Lower leg skin (tissue), 3 donors: ENCODE results near the gene VDR.

Experiments used
- CTCF ChIP-seq, 3 donors: fragments of 450-650 bp; IDR thresholded peaks; one replicate each; pipeline ENCODE4 v1.5.1; 2016; ENCODE audit warnings: antibody characterized with exemption in 3 of 3, mild to moderate bottlenecking in 3 of 3, moderate library complexity in 2 of 3
- POLR2A ChIP-seq, 2 donors: fragments of 450-650 bp; IDR thresholded peaks; one replicate each; pipeline ENCODE4 v1.6.1; 2016 to 2017; ENCODE audit warnings: antibody characterized with exemption in 2 of 2, mild to moderate bottlenecking in 1 of 2, moderate library complexity in 1 of 2

- TF ChIP-seq CTCF (IDR thresholded peaks at IDR 0.05): no peak
- no peak for TF ChIP-seq POLR2A (IDR thresholded peaks at IDR 0.05)
These were observed 46.1 kb downstream of the VDR start for GRCh38 chr12:47858511-47859266.
